ENCODE results near the gene SKAP1.

GRCh38 chr17:48307255-48307654, 122.8 kb downstream of the SKAP1 start:
- TF ChIP-seq CTCF (IDR thresholded peaks at IDR 0.05) = no peak
- no peak for TF ChIP-seq EP300 (IDR thresholded peaks at IDR 0.05; ENCODE audit: low read depth)
- TF ChIP-seq POLR2A (IDR thresholded peaks at IDR 0.05) = no peak
